Measurements from ENCODE around the gene CCDC192.
A peak's percentile ranks its signal among the peaks of the same experiment; 100 is the strongest.

CCDC192 gene

GRCh38 chr5:127942246-127943060 is 239.3 kb downstream of the CCDC192 start:
- Histone ChIP-seq H3K4me1 (ENCODE audit: control insufficient read depth, insufficient read depth, low read length) (peaks cover 20% of the 10 kb centered on the region), H3K27me3 (ENCODE audit: control insufficient read depth, insufficient read depth, low read length) (no peaks in the 10 kb centered on the region), H3K9me3 (ENCODE audit: control insufficient read depth, low read length) (no peaks in the 10 kb centered on the region), H3K9ac (ENCODE audit: low read length) (peak overlapping the region; percentile 25), H3K4me3 (ENCODE audit: low read length) (no peak overlapping the region), H3K36me3 (ENCODE audit: control insufficient read depth, insufficient read depth, low read length) (no peaks in the 10 kb centered on the region)

DNA sequence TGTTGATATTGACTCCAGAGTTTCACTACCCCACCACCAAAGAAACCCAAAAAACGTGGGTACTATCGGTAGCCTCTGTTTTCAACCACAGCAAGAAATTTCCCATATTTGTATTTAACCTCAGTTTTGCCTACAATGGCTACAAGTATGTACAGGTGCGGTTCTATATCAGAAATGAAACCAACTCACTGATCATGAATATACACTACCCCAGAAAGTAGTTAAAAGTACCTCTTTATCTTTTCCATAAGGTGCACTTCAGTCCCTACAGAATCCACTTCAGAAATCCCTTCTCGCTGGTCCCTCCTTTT is 239.8 kb downstream of the CCDC192 start:
- Histone ChIP-seq H3K4me1 (ENCODE audit: control insufficient read depth, insufficient read depth, low read length) (peaks cover 20% of the 10 kb centered on the region), H3K9ac (ENCODE audit: low read length) (no peak overlapping the region), H3K9me3 (ENCODE audit: control insufficient read depth, low read length) (no peaks in the 10 kb centered on the region), H3K4me3 (ENCODE audit: low read length) (no peak overlapping the region), H3K36me3 (ENCODE audit: control insufficient read depth, insufficient read depth, low read length) (no peaks in the 10 kb centered on the region), H3K27me3 (ENCODE audit: control insufficient read depth, insufficient read depth, low read length) (no peaks in the 10 kb centered on the region)

DNA sequence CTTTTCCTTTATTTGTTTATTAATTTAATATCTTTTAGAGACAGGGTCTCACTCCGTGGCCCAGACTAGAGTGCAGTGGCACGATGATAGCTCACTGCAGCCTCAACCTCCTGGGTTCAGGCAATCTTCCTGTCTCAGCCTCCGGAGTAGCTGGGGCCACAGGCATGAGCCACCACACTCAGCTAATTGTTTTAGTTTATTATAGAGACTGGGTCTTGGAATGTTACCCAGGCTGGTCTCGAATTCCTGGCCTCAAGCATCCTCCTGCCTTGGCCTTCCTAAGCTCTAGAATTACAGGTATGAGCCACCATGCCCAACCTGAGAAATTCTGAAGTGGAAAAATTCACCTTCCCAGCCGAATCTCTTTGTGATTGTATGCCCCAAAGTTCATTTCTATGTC is 240.9 kb downstream of the CCDC192 start:
- Histone ChIP-seq H3K36me3 (ENCODE audit: control insufficient read depth, insufficient read depth, low read length) (no peaks in the 10 kb centered on the region), H3K27me3 (ENCODE audit: control insufficient read depth, insufficient read depth, low read length) (no peaks in the 10 kb centered on the region), H3K9me3 (ENCODE audit: control insufficient read depth, low read length) (no peaks in the 10 kb centered on the region), H3K9ac (ENCODE audit: low read length) (no peak overlapping the region), H3K4me3 (ENCODE audit: low read length) (no peak overlapping the region), H3K4me1 (ENCODE audit: control insufficient read depth, insufficient read depth, low read length) (peaks cover 20% of the 10 kb centered on the region)

DNA sequence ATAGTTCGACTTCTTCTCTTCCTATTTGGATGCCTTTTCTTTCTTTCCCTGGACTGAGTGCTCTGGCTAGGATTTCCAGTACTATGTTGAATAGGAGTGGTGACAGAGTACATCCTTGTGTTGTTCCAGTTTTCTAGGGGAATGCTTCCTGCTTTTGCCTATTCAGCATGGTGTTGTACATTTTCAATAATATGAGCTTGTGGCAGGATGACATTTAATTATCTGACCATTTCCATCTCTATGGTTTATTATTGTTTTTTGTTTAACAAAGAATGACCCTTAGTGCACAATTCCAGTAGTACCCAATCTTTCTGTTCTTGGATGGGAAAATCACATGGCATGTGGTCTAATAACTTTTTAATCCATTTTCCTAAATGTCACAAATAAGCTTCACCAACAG is 244.8 kb downstream of the CCDC192 start:
- Histone ChIP-seq H3K27me3 (ENCODE audit: control insufficient read depth, insufficient read depth, low read length) (no peaks in the 10 kb centered on the region), H3K4me3 (ENCODE audit: low read length) (no peak overlapping the region), H3K9me3 (ENCODE audit: control insufficient read depth, low read length) (no peaks in the 10 kb centered on the region), H3K9ac (ENCODE audit: low read length) (no peak overlapping the region), H3K4me1 (ENCODE audit: control insufficient read depth, insufficient read depth, low read length) (peaks cover 8% of the 10 kb centered on the region), H3K36me3 (ENCODE audit: control insufficient read depth, insufficient read depth, low read length) (no peaks in the 10 kb centered on the region)

- Histone ChIP-seq H3K36me3 (ENCODE audit: control insufficient read depth, insufficient read depth, low read length) (no peaks in the 10 kb centered on the region), H3K4me1 (ENCODE audit: control insufficient read depth, insufficient read depth, low read length) (peaks cover 7% of the 10 kb centered on the region), H3K4me3 (ENCODE audit: low read length) (no peak overlapping the region), H3K27me3 (ENCODE audit: control insufficient read depth, insufficient read depth, low read length) (no peaks in the 10 kb centered on the region), H3K9me3 (ENCODE audit: control insufficient read depth, low read length) (no peaks in the 10 kb centered on the region), H3K9ac (ENCODE audit: low read length) (no peak overlapping the region)
These were observed 247.7 kb downstream of the CCDC192 start for GRCh38 chr5:127950707-127951391.

GRCh38 chr5:127951791-127952190 is 248.6 kb downstream of the CCDC192 start:
- H3K9ac ChIP-seq (ENCODE audit: low read length): no peak overlapping the region

GRCh38 chr5:127957183-127957582 is 254.0 kb downstream of the CCDC192 start:
- H3K27me3 ChIP-seq (ENCODE audit: control insufficient read depth, insufficient read depth, low read length): no peaks in the 10 kb centered on the region
- no peaks in the 10 kb centered on the region for H3K36me3 ChIP-seq (ENCODE audit: control insufficient read depth, insufficient read depth, low read length)
- H3K9me3 ChIP-seq (ENCODE audit: control insufficient read depth, low read length): no peaks in the 10 kb centered on the region
- no peak overlapping the region for H3K9ac ChIP-seq (ENCODE audit: low read length)
- peaks cover 43% of the 10 kb centered on the region for H3K4me1 ChIP-seq (ENCODE audit: control insufficient read depth, insufficient read depth, low read length)
- no peak overlapping the region for H3K4me3 ChIP-seq (ENCODE audit: low read length)

More at GRCh38 chr5:127951791-127952190, 248.6 kb downstream of the CCDC192 start:
- H3K36me3 ChIP-seq (ENCODE audit: control insufficient read depth, insufficient read depth, low read length): no peaks in the 10 kb centered on the region
- peaks cover 9% of the 10 kb centered on the region for H3K4me1 ChIP-seq (ENCODE audit: control insufficient read depth, insufficient read depth, low read length)
- no peaks in the 10 kb centered on the region for H3K9me3 ChIP-seq (ENCODE audit: control insufficient read depth, low read length)
- H3K4me3 ChIP-seq (ENCODE audit: low read length): no peak overlapping the region
- H3K27me3 ChIP-seq (ENCODE audit: control insufficient read depth, insufficient read depth, low read length): no peaks in the 10 kb centered on the region

DNA sequence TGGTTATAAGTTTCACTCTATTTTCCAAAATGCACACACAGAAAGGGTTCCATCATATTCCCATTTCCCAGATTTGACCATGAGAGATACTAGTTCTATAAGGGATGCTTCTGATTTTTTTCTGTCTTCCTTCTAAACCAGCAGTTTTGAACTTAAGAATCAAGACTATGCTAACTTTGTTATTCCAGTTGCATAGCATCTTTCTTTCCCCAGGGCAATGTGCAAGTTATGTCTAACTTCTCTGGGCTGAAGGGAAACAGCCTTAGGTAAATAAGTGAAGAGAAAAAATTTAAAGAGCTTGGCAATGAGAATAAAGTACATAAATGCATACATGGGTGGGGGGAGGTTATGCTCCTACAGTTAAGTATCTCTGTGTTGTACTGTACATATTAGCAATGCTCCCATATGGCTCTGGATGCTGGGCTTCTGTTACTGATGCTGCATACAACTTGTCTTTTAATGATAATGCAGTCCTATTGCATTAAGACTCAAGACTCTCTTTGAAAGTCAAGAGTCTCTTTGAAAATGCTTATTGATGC is 254.6 kb downstream of the CCDC192 start:
- Histone ChIP-seq H3K4me3 (ENCODE audit: low read length) (no peak overlapping the region), H3K4me1 (ENCODE audit: control insufficient read depth, insufficient read depth, low read length) (peaks cover 49% of the 10 kb centered on the region), H3K36me3 (ENCODE audit: control insufficient read depth, insufficient read depth, low read length) (no peaks in the 10 kb centered on the region), H3K9ac (ENCODE audit: low read length) (no peak overlapping the region), H3K27me3 (ENCODE audit: control insufficient read depth, insufficient read depth, low read length) (no peaks in the 10 kb centered on the region), H3K9me3 (ENCODE audit: control insufficient read depth, low read length) (no peaks in the 10 kb centered on the region)

- no peaks in the 10 kb centered on the region for H3K36me3 ChIP-seq (ENCODE audit: control insufficient read depth, insufficient read depth, low read length)
- H3K27me3 ChIP-seq (ENCODE audit: control insufficient read depth, insufficient read depth, low read length): no peaks in the 10 kb centered on the region
- H3K4me1 ChIP-seq (ENCODE audit: control insufficient read depth, insufficient read depth, low read length): peaks cover 50% of the 10 kb centered on the region
- H3K9me3 ChIP-seq (ENCODE audit: control insufficient read depth, low read length): no peaks in the 10 kb centered on the region
- H3K4me3 ChIP-seq (ENCODE audit: low read length): no peak overlapping the region
- no peak overlapping the region for H3K9ac ChIP-seq (ENCODE audit: low read length)
These were observed 255.3 kb downstream of the CCDC192 start for GRCh38 chr5:127958421-127959011.

DNA sequence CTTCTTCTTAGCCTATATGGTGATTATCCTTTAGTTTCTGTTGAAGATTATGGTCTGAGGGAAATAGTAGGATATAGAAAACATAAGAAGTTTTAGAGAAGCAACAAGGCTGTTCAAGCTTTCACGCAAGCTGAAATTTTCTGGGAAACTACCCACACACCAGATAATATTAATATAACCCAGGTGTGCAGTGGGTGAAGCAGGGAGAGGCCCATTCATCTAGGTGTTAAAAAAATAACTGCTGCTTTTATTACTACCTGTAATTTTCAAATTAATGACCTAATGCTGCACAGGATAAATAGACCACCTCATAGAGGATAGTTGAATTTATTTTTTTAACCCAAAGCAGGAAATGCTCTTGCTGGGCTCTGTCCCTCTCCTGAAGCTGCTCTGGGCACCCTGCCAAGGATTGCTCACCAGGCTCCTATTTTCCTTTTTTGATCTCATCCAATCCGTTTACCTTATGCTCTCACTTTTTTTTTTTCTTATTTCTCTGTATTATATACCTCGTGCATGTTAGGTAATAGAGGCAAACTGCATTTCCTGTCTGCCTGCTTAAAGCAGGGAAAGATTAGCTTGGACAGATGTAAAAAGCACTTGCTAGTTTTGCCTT is 256.1 kb downstream of the CCDC192 start:
- no peaks in the 10 kb centered on the region for H3K36me3 ChIP-seq (ENCODE audit: control insufficient read depth, insufficient read depth, low read length)
- H3K4me1 ChIP-seq (ENCODE audit: control insufficient read depth, insufficient read depth, low read length): peaks cover 50% of the 10 kb centered on the region
- H3K9me3 ChIP-seq (ENCODE audit: control insufficient read depth, low read length): no peaks in the 10 kb centered on the region
- H3K9ac ChIP-seq (ENCODE audit: low read length): no peak overlapping the region
- no peak overlapping the region for H3K4me3 ChIP-seq (ENCODE audit: low read length)
- no peaks in the 10 kb centered on the region for H3K27me3 ChIP-seq (ENCODE audit: control insufficient read depth, insufficient read depth, low read length)

- Histone ChIP-seq H3K9ac (ENCODE audit: low read length) (no peak overlapping the region), H3K4me1 (ENCODE audit: control insufficient read depth, insufficient read depth, low read length) (peaks cover 50% of the 10 kb centered on the region), H3K36me3 (ENCODE audit: control insufficient read depth, insufficient read depth, low read length) (no peaks in the 10 kb centered on the region), H3K27me3 (ENCODE audit: control insufficient read depth, insufficient read depth, low read length) (no peaks in the 10 kb centered on the region), H3K9me3 (ENCODE audit: control insufficient read depth, low read length) (no peaks in the 10 kb centered on the region), H3K4me3 (ENCODE audit: low read length) (no peak overlapping the region)
These were observed 257.1 kb downstream of the CCDC192 start for GRCh38 chr5:127960270-127960691.
